H1 (cell line): Measurements from ENCODE around the gene PF4V1. TPM values are rescaled to one million over a fixed set of nuclear protein-coding genes. Genes with fewer than 3 reads are reported as not detected.

ENCODE experiments used
- CTCF ChIA-PET: fragments of 300-600 bp; sonication (Branson Sonifier 250); formaldehyde crosslinking; loops from one replicate; lab custom pipeline; 2021; ENCODE audit not compliant: partially characterized antibody; lab: Charles Lee
- POLR2A ChIA-PET: fragments of 300-600 bp; sonication (Branson Sonifier 250); formaldehyde crosslinking; loops from one replicate; lab custom pipeline; 2021; ENCODE audit warnings: inconsistent platforms; ENCODE audit not compliant: partially characterized antibody; lab: Charles Lee
- DNase-seq, 2 experiments: peaks; one replicate each; pipeline versions ENCODE4 v3.0.0 to v3.0.0-alpha.2; 2010 to 2022; ENCODE audit warnings: low spot score in 2 of 2, low read depth in 1 of 2, mixed read lengths in 1 of 2
- FAIRE-seq: peaks from 2 replicates; lab custom pipeline; 2011; peaks lifted over from hg19 to GRCh38; lab: Jason Lieb, UNC
- H2AFZ ChIP-seq: 2 replicates; pipeline ENCODE4 v1.8.1; 2012; ENCODE audit warnings: low read length, inconsistent platforms
- H2AK5ac ChIP-seq: 2 replicates; pipeline ENCODE4 v1.6.1; 2013; ENCODE audit warnings: low read depth, low read length
- H2BK120ac ChIP-seq: replicated peaks from 2 replicates; pipeline ENCODE3; 2013; ENCODE audit warnings: low read depth, low read length, inconsistent platforms
- H2BK12ac ChIP-seq: 2 replicates; pipeline ENCODE4 v1.6.1; 2013; ENCODE audit warnings: low read depth, low read length
- H2BK15ac ChIP-seq: 2 replicates; pipeline ENCODE4 v1.6.1; 2013; ENCODE audit warnings: low read length
- H2BK20ac ChIP-seq: 2 replicates; pipeline ENCODE4 v1.6.1; 2013; ENCODE audit warnings: low read length
- H2BK5ac ChIP-seq: 2 replicates; pipeline ENCODE4 v1.6.1; 2013; ENCODE audit warnings: low read depth, low read length
- H3K14ac ChIP-seq: 2 replicates; pipeline ENCODE4 v1.6.1; 2013; ENCODE audit warnings: inconsistent platforms; ENCODE audit not compliant: insufficient read length
- H3K18ac ChIP-seq: 2 replicates; pipeline ENCODE4 v1.6.1; 2013; ENCODE audit warnings: low read length; ENCODE audit errors: extremely low read depth
- H3K23ac ChIP-seq: 2 replicates; pipeline ENCODE4 v1.6.1; 2013; ENCODE audit warnings: inconsistent platforms; ENCODE audit not compliant: insufficient read length
- H3K23me2 ChIP-seq: 2 replicates; pipeline ENCODE4 v1.6.1; 2013; ENCODE audit warnings: low read depth, low read length
- H3K27ac ChIP-seq: 2 replicates; pipeline ENCODE4 v1.6.1; 2011; ENCODE audit warnings: low read depth, low read length, inconsistent platforms
- H3K27me3 ChIP-seq, 4 experiments: replicated peaks in 1 of 4; 1 replicate in 1 of 4; 2 replicates in 3 of 4; pipeline versions ENCODE4 v1.6.1 to v1.8.1; 2011 to 2013; ENCODE audit warnings: low read length in 3 of 4, mild to moderate bottlenecking in 3 of 4, inconsistent platforms in 2 of 4, mixed read lengths in 2 of 4, moderate library complexity in 1 of 4; ENCODE audit not compliant: control insufficient read depth in 3 of 4, insufficient read depth in 3 of 4; ENCODE audit errors: extremely low read depth in 1 of 4
- H3K36me3 ChIP-seq, 4 experiments: 2 replicates each; pipeline versions ENCODE4 v1.6.1 to v1.8.1; 2011 to 2013; ENCODE audit warnings: mild to moderate bottlenecking in 4 of 4, low read length in 3 of 4, moderate library complexity in 2 of 4, control low read depth in 1 of 4, inconsistent platforms in 1 of 4; ENCODE audit not compliant: insufficient read depth in 4 of 4, control insufficient read depth in 2 of 4
- H3K4ac ChIP-seq: replicated peaks from 2 replicates; pipeline ENCODE3; 2013; ENCODE audit warnings: low read length, low read depth, mixed read lengths, inconsistent platforms; ENCODE audit not compliant: insufficient read length
- H3K4me1 ChIP-seq, 4 experiments: replicated peaks in 1 of 4; 1 replicate in 1 of 4; 2 replicates in 3 of 4; pipeline versions ENCODE4 v1.6.1 to v1.8.1; 2011 to 2013; ENCODE audit warnings: low read length in 3 of 4, inconsistent platforms in 2 of 4, mixed read lengths in 1 of 4; ENCODE audit not compliant: insufficient read depth in 4 of 4, control insufficient read depth in 3 of 4
- H3K4me2 ChIP-seq, 2 experiments: 2 replicates each; pipeline versions ENCODE4 v1.6.1 to v1.8.1; 2011 to 2013; ENCODE audit warnings: low read depth in 2 of 2, low read length in 2 of 2, control low read depth in 1 of 2, inconsistent platforms in 1 of 2, mild to moderate bottlenecking in 1 of 2; ENCODE audit not compliant: insufficient read depth in 1 of 2
- H3K4me3 ChIP-seq, 4 experiments: fragments of 200-600, 300-600 bp in 1 of 4; sonication (generic), shearing (Covaris generic), sonication (Bioruptor Twin) in 1 of 4; 2 replicates each; pipeline versions ENCODE4 v1.5.1 to v1.8.1; 2011 to 2016; ENCODE audit warnings: low read length in 4 of 4, low read depth in 3 of 4, control low read depth in 2 of 4, inconsistent platforms in 2 of 4, mild to moderate bottlenecking in 2 of 4, mixed read lengths in 1 of 4, moderate library complexity in 1 of 4; ENCODE audit not compliant: insufficient read depth in 2 of 4; ENCODE audit errors: extremely low read depth in 1 of 4
- H3K56ac ChIP-seq: replicated peaks from 2 replicates; pipeline ENCODE3; 2013; ENCODE audit warnings: low read depth, mild to moderate bottlenecking, mixed read lengths, low read length, inconsistent platforms; ENCODE audit not compliant: insufficient read length
- H3K79me1 ChIP-seq: 2 replicates; pipeline ENCODE4 v1.6.1; 2013; ENCODE audit warnings: low read depth, low read length, control low read depth
- H3K79me2 ChIP-seq, 2 experiments: 2 replicates each; pipeline versions ENCODE4 v1.6.1 to v1.8.1; 2012 to 2013; ENCODE audit warnings: low read length in 2 of 2, mild to moderate bottlenecking in 2 of 2, inconsistent platforms in 1 of 2; ENCODE audit not compliant: insufficient read depth in 2 of 2, control insufficient read depth in 1 of 2
- H3K9ac ChIP-seq, 4 experiments: replicated peaks in 1 of 4; 1 replicate in 1 of 4; 2 replicates in 3 of 4; pipeline versions ENCODE4 v1.6.1 to v1.8.1; 2011 to 2013; ENCODE audit warnings: low read depth in 3 of 4, low read length in 3 of 4, control low read depth in 2 of 4, mild to moderate bottlenecking in 2 of 4, moderate library complexity in 2 of 4, inconsistent platforms in 1 of 4; ENCODE audit errors: extremely low read depth in 1 of 4
- H3K9me3 ChIP-seq, 2 experiments: 2 replicates each; pipeline versions ENCODE4 v1.6.1 to v1.8.1; 2012 to 2013; ENCODE audit warnings: mild to moderate bottlenecking in 2 of 2, moderate library complexity in 2 of 2, control low read depth in 1 of 2, inconsistent platforms in 1 of 2, low read depth in 1 of 2, low read length in 1 of 2, mixed read lengths in 1 of 2; ENCODE audit not compliant: insufficient read depth in 2 of 2
- H4K20me1 ChIP-seq, 2 experiments: replicated peaks in 1 of 2; 2 replicates each; pipeline versions ENCODE3 to v1.8.1; 2011 to 2013; ENCODE audit warnings: inconsistent platforms in 2 of 2, low read length in 2 of 2, mild to moderate bottlenecking in 1 of 2; ENCODE audit not compliant: insufficient read depth in 2 of 2, control insufficient read depth in 1 of 2
- H4K5ac ChIP-seq: 2 replicates; pipeline ENCODE4 v1.6.1; 2013; ENCODE audit warnings: low read length, low read depth, mixed read lengths, inconsistent platforms; ENCODE audit not compliant: insufficient read length
- H4K8ac ChIP-seq: 2 replicates; pipeline ENCODE4 v1.8.0; 2013; ENCODE audit warnings: mild to moderate bottlenecking, moderate library complexity, low read length, inconsistent platforms; ENCODE audit not compliant: insufficient read depth; ENCODE audit errors: extremely low read depth
- H4K91ac ChIP-seq: replicated peaks from 2 replicates; pipeline ENCODE3; 2013; ENCODE audit warnings: low read length, mixed read lengths, inconsistent platforms; ENCODE audit not compliant: insufficient read length
- ATF2 ChIP-seq: IDR thresholded peaks from 2 replicates; pipeline ENCODE4 v1.6.1; 2012; ENCODE audit warnings: low read length, inconsistent platforms
- CBX8 ChIP-seq: fragments of 300-800, 300-1000 bp; sonication (generic); IDR thresholded peaks from 2 replicates; pipeline ENCODE4 v1.7.1; 2016; ENCODE audit warnings: low read depth, low read length, borderline replicate concordance
- CEBPB ChIP-seq: IDR thresholded peaks from 2 replicates; pipeline ENCODE4 v1.6.1; 2012; ENCODE audit warnings: low read depth, low read length
- KDM1A ChIP-seq: fragments of 200-600, 300-600 bp; sonication (generic); IDR thresholded peaks from 2 replicates; pipeline ENCODE4 v1.7.1; 2016; ENCODE audit warnings: mild to moderate bottlenecking, low read length, borderline replicate concordance
- NANOG ChIP-seq: IDR thresholded peaks from 2 replicates; pipeline ENCODE4 v1.6.1; 2011; ENCODE audit warnings: low read length, low read depth, mild to moderate bottlenecking, inconsistent platforms; ENCODE audit not compliant: insufficient read depth, poor library complexity, severe bottlenecking
- RNF2 ChIP-seq: fragments of 200-900, 300-1000 bp; sonication (generic); IDR thresholded peaks from 2 replicates; pipeline ENCODE4 v1.7.1; 2016; ENCODE audit warnings: borderline replicate concordance, low read depth, mild to moderate bottlenecking, antibody characterized with exemption, low read length; ENCODE audit not compliant: poor library complexity, severe bottlenecking; ENCODE audit errors: missing control alignments
- SIX5 ChIP-seq: IDR thresholded peaks from 2 replicates; pipeline ENCODE4 v1.6.1; 2011; ENCODE audit warnings: mild to moderate bottlenecking, low read depth, low read length
- SRF ChIP-seq: IDR thresholded peaks from 2 replicates; pipeline ENCODE4 v1.6.1; 2011; ENCODE audit warnings: mild to moderate bottlenecking, low read depth, low read length, moderate library complexity
- TEAD4 ChIP-seq: IDR thresholded peaks from 2 replicates; pipeline ENCODE4 v1.6.1; 2012; ENCODE audit warnings: low read depth, low read length, inconsistent platforms, mixed read lengths
- WGBS, 2 experiments: shearing (Covaris generic) in 1 of 2; methylation state at CpG; one replicate each; pipeline versions ENCODE4 v1.1.6 to v1.1.7; 2013 to 2015; ENCODE audit warnings: low lambda C conversion rate in 2 of 2, mixed read lengths in 2 of 2, inconsistent platforms in 1 of 2, low coverage in 1 of 2, missing lambda C conversion rate in 1 of 2; ENCODE audit not compliant: insufficient replicate concordance in 2 of 2, insufficient coverage in 1 of 2, insufficient read length in 1 of 2; ENCODE audit errors: extremely low coverage in 1 of 2, missing lambda C conversion rate in 1 of 2; 5-methylcytosine and 5-hydroxymethylcytosine counted together
- polyA plus RNA-seq, 7 experiments: library from polyadenylated mRNA; depleted of rRNA in 3 of 7; stranded (reverse) in 5 of 7; unstranded in 2 of 7; fragments of >200 nt in 5 of 7; fragments of 200-250 nt in 2 of 7; gene quantifications; 1 replicate in 5 of 7; 2 replicates in 1 of 7; 4 replicates in 1 of 7; pipeline versions ENCODE4 v1.2.1 to v1.2.3, GENCODE V29; 2011 to 2013; ENCODE audit warnings: missing spikeins in 2 of 7, mixed read lengths in 2 of 7
- total RNA-seq: library from RNA; stranded (reverse); fragmentation: NEBNext Ultra II Directional; extraction: Animal tissue kit (Norgen Biotek cat#: 25700); gene quantifications from 2 replicates; pipeline ENCODE4 v1.2.1, GENCODE V29; 2021

PF4V1 gene
- total and polyA plus RNA-seq, 2 of the 8 experiments (the other 6 are each of a cell fraction or from before 2014, with no cell fraction given) = not detected

DNA sequence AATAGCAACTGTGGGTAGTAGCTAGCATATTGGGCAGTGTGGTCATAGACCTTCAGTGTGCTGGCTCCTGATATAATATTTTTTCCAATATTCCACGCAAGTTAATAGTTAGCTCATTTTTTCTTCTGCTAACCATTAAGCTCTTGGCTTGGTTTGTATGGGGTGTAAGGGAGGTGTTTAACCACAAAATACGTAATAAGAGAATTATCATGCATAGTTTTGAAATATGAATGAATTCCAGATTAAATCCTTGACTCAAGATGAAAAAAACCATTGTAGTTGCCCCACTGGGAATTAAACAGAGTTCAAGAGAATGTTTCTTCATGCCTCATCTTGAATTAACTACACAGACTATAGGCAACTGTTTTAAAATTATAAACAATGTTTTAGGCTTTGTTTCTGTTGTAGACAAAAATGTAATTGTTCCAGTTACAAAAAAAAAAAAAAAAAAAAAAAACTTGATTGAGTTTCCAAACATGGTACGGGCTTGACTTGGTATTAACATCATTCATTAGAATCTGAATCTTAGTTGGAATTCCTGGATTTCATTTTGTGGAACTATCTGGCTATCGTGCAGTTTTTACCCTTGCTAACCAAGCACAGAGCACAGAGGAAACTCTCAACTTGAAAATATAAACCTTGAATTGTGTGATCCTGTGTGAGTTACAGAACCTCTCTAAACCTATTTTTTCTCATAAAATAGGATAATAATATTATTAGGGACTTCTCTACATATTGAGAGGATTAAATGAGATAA, 44.5 kb downstream of the PF4V1 start:
- Histone ChIP-seq H3K79me2 (no peaks in the 10 kb centered on the region), H2BK5ac (no peak overlapping the region), H2BK20ac (no peak overlapping the region), H3K27me3 (no peaks in the 10 kb centered on the region; a peak in 1 of 7 replicates), H2BK120ac (no peak overlapping the region), H3K4me3 (no peak overlapping the region), H3K23me2 (no peaks in the 10 kb centered on the region), H3K36me3 (no peaks in the 10 kb centered on the region), H3K9ac (no peak overlapping the region), H3K23ac (no peak overlapping the region), H3K4me2 (no peak overlapping the region), H3K79me1 (no peaks in the 10 kb centered on the region), H3K9me3 (no peaks in the 10 kb centered on the region), H2BK12ac (no peak overlapping the region), H3K18ac (no peak overlapping the region), H3K27ac (no peak overlapping the region), H3K4ac (no peak overlapping the region), H4K91ac (no peak overlapping the region), H2AK5ac (no peak overlapping the region), H4K5ac (no peak overlapping the region), H4K8ac (no peak overlapping the region), H2AFZ (no peak overlapping the region), H4K20me1 (no peaks in the 10 kb centered on the region), H3K14ac (no peak overlapping the region), H3K4me1 (no peaks in the 10 kb centered on the region), H3K56ac (no peak overlapping the region), H2BK15ac (no peak overlapping the region)
- TF ChIP-seq RNF2 = no peak
- TF ChIP-seq CBX8 = no peak
- TF ChIP-seq TEAD4 = no peak
- TF ChIP-seq NANOG = no peak
- TF ChIP-seq SIX5 = no peak
- no peak for TF ChIP-seq KDM1A
- TF ChIP-seq CEBPB = no peak
- no peak for TF ChIP-seq ATF2
- TF ChIP-seq SRF = no peak
- FAIRE-seq (no peak), DNase-seq (no peak)
- ChIA-PET POLR2A (no interaction called here), CTCF (interaction anchor here (0.7 to 1.1 kb wide), 2 partner anchors 33 to 252 kb away, joined by 3 read pairs; no protein-coding TSS in a partner anchor)
- 81% methylated on average over 4 of the region's 4 CpGs; no CpG with 5 or more reads in 1 of the 2 experiments for WGBS, 2 experiments
